GM18526 (cell line): ENCODE data around the gene ZNF829.

ENCODE experiments used
- POLR2A ChIP-seq: IDR thresholded peaks from 3 replicates; pipeline ENCODE4 v1.6.1; 2011; ENCODE audit not compliant: insufficient read length; ENCODE audit errors: extremely low read depth

The ZNF829 gene

DNA sequence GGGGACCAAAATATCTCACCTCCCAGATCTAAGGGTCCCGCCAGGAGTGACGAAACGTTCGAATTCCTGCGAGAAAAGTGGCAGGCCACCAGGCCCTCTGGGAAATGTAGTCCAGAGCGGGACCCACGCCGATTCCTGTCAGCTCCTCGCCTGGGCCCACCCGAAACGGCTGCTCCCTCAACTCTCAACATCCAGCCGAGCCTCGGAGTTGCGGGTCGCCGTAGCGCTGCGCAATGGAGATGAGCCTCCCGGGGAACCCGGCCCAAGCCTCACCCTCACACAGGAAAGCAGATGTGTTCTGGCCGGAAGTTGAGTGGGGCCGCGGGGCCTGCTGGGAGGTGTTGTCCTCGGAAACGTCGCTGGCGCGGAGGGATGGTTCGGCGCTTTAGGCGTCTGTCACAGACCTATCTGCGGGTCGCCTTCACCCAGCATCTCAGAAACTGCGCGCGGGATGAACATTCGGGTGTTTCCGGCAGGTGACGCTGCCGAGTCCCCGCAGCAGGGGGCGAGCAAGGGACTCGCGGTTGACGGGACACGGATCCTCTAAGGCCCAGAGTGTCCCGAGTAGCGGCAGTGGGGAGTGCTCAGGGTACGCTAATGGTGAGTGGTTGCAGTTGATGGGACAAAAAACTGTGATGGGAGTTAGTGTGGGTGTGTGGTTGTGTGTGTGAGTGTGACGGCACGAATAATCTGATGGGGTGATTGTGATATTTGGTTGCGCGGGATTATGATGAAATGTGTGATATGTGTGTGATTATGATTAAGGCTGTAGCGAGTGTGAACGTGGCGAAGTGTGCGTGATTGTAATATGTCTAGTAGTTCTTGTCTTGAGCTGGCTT, at the start of gene ZNF829, which contains the start of gene ZNF568:
ZNF829 (minus strand) TSS at position 300 of the 839 bp plus-strand sequence. CDS start 1,124 bp downstream, outside the sequence.
ZNF568 (plus strand) TSS at position 341 of the 839 bp plus-strand sequence. CDS start 6,439 bp downstream, outside the sequence.
- TF ChIP-seq POLR2A = peak; percentile 49

DNA sequence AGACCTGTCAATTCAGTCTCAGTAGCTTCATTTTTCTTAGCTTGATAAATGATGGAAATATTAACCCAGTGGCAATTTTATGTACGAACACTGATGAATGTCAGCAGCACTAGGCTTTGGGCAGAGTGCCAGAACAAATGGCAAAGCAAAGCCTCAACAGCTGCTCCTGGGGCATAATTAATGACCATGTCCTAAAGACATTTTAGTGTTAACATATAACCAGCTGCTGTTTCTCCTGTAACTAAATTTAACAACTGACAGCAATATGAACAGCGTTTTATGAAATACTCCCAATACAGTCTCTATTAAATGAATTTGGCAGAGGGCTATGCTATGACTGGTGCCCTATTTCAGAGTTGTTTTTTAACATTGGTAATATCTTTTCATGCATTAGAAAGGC, 47.2 kb upstream of the ZNF829 start:
- TF ChIP-seq POLR2A = no peak

GRCh38 chr19:36962346-36962745, 46.3 kb upstream of the ZNF829 start:
- no peak for TF ChIP-seq POLR2A

DNA sequence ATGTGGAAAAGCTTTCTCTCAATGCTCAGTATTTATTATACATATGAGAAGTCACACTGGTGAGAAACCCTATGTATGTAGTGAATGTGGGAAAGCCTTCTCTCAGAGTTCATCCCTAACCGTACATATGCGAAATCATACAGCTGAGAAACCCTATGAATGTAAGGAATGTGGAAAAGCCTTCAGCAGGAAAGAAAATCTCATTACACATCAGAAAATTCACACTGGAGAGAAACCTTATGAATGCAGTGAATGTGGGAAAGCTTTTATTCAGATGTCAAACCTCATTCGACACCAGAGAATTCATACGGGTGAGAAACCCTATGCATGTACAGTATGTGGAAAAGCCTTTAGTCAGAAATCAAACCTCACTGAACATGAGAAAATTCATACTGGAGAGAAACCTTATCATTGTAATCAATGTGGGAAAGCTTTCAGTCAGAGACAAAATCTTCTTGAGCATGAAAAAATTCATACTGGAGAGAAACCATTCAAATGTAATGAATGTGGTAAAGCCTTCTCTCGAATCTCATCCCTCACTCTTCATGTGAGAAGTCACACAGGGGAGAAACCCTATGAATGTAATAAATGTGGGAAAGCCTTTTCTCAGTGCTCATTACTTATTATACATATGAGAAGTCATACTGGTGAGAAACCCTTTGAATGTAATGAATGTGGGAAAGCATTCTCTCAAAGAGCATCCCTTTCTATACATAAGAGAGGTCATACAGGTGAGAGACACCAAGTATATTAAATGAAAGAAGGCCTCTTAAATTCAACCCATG, 34.4 kb upstream of the ZNF829 start:
- TF ChIP-seq POLR2A = no peak

DNA sequence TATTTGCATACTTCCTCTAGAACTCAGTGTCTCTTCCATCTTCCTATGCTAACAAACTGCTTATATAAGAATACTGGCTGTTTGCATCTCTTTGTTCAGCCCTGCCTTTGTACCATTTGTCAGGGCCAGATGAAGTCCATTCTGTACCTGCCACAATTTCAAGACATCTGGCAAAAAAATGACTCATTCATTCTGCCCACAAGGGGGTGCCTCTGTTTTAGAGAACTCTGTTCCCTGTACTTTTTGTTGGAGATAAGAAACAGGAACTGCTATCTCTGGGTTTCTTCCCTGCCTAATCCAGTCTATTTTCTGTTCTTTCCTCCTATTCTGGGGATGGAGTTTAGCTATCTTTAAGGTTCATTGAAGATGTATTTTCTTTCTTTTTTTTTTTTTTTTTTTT, 23.1 kb upstream of the ZNF829 start:
- TF ChIP-seq POLR2A = no peak

GRCh38 chr19:36931684-36932083, 15.6 kb upstream of the ZNF829 start:
- no peak for TF ChIP-seq POLR2A

DNA sequence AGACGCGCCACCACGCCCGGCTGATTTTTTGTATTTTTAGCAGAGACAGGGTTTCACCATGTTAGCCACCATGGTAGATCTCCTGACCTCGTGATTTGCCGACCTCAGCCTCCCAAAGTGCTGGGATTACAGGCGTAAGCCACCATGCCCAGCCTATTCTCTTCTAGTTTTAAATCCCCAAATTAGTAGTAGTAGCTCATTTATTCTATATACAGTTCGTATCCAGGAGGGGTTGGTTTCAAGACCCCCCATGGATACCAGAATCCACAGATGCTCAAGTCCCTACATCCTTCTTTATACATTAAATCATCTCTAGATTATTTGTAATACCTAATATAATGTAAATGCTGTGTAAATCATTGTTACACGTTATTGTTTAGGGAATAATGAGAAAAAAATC, 2.0 kb upstream of the ZNF829 start:
- TF ChIP-seq POLR2A = no peak

- no peak for TF ChIP-seq POLR2A
These were observed 900 bp upstream of the ZNF829 start for GRCh38 chr19:36916991-36917390.

DNA sequence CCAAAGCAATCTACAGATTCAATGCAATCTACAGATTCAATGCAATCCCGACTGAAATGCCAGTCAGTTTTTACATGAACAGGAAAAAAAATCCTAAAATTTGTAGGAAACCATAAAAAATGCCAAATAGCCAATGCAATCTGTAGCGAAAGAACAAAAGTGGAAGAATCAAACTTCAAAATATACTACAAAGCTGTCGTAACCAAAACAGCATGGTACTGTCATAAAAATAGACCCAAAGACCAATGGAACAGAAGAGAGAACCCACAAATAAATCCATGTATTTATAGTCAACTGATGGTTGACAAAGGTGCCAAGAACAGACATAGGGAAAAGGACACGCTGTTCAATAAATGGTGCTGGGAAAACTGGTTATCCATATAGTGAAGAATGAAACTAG, 17.7 kb downstream of the ZNF829 start:
- TF ChIP-seq POLR2A = no peak

GRCh38 chr19:36894849-36895383, 21.2 kb downstream of the ZNF829 start:
- TF ChIP-seq POLR2A = no peak

DNA sequence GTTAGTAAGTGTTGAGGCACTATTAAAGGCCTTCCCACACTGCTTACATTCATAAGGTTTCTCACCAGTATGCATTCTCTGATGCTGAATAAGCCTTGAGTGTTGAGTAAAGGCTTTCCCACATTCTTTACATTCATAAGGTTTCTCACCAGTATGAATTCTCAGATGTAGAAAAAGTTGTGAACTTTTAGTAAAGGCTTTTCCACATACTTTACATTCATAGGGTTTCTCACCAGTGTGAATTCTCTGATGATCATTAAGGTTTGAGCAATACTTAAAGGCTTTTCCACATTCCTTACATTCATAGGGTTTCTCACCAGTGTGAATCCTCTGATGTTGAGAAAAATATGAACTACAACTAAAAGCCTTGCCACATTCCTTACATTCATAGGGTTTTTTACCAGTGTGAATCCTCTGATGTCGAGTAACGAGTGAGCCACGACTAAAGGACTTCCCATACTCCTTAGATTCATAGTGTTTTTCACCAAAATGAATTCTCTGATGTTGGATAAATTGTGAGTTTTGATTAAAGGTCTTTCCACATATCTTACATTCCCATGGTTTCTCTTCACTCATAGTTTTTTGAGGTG, 24.2 kb downstream of the ZNF829 start:
- no peak for TF ChIP-seq POLR2A

GRCh38 chr19:36876993-36877938, 38.8 kb downstream of the ZNF829 start:
- no peak for TF ChIP-seq POLR2A

DNA sequence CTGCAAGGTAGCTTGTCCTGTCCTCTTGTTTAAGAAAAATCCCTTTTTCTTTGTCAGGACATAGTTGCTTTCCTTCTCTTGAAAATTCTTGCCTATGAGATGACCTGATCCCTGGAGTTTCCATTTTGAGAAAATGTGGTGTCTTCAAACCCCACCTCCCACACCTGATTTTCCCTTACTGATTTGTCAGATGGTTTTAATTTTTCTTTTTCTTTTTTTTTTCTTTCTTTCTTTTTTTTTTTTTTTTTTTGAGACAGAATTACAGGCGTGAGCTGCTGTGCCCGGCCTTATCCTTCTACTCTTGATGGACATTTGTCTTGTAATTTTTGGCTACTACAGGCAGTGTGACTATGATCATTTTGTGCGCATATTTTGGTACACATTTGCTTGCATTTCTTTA, 64.2 kb downstream of the ZNF829 start:
- TF ChIP-seq POLR2A = no peak
